Sigmoid colon (tissue), 7 donors: Measurements from ENCODE around the gene COMMD6. TPM values are rescaled to one million over a fixed set of nuclear protein-coding genes. Genes with fewer than 3 reads are reported as not detected.
A peak's percentile ranks its signal among the peaks of the same experiment; 100 is the strongest.

Experiments
- DNase-seq: peaks from one replicate; pipeline ENCODE4 v3.0.0-alpha.2; 2019
- H3K27ac ChIP-seq, 4 donors: fragments of 200-600 bp; sonication (generic); one replicate each; pipeline ENCODE4 v1.5.1; 2016 to 2019; ENCODE audit warnings: mild to moderate bottlenecking in 1 of 4
- H3K27me3 ChIP-seq, 3 donors: fragments of 200-600 bp; sonication (generic); one replicate each; pipeline ENCODE4 v1.5.1; 2019; ENCODE audit warnings: mild to moderate bottlenecking in 1 of 3
- H3K36me3 ChIP-seq, 4 donors: fragments of 200-600 bp; sonication (generic); one replicate each; pipeline ENCODE4 v1.5.1; 2016 to 2019
- H3K4me1 ChIP-seq, 4 donors: fragments of 200-600 bp; sonication (generic); one replicate each; pipeline ENCODE4 v1.5.1; 2017 to 2019
- H3K4me3 ChIP-seq, 4 donors: fragments of 200-600 bp; sonication (generic); one replicate each; pipeline ENCODE4 v1.5.1; 2017 to 2019; ENCODE audit warnings: mild to moderate bottlenecking in 2 of 4, moderate library complexity in 1 of 4
- H3K9me3 ChIP-seq, 4 donors: fragments of 200-600 bp in 3 of 4; sonication (generic) in 3 of 4; one replicate each; pipeline versions ENCODE4 v1.5.1 to v1.6.1; 2013 to 2019
- EP300 ChIP-seq, 4 donors: sonication (generic); formaldehyde crosslinking; IDR thresholded peaks; one replicate each; pipeline ENCODE4 v1.6.1; 2017; ENCODE audit warnings: antibody characterized with exemption in 4 of 4
- POLR2A ChIP-seq, 2 donors: fragments of 450-650 bp; IDR thresholded peaks; one replicate each; pipeline ENCODE4 v1.6.1; 2016; ENCODE audit warnings: antibody characterized with exemption in 2 of 2, mild to moderate bottlenecking in 2 of 2, moderate library complexity in 2 of 2
- POLR2AphosphoS5 ChIP-seq, 4 donors: sonication (generic); formaldehyde crosslinking; IDR thresholded peaks; one replicate each; pipeline ENCODE4 v1.6.1; 2017; ENCODE audit warnings: antibody characterized with exemption in 4 of 4
- WGBS, 2 donors: extraction: QIAGEN DNeasy Blood & Tissue Kit; methylation state at CpG; one replicate each; pipeline ENCODE4 v1.1.7; 2013; 5-methylcytosine and 5-hydroxymethylcytosine counted together
- intact Hi-C: fragments of 100-400 bp; cut with DNase I; formaldehyde crosslinking; loops from one replicate; pipeline ENCODE4 v1.15.1; 2023
- polyA plus RNA-seq, 3 donors: library from polyadenylated mRNA; stranded (reverse); fragments of 200-250 nt; gene quantifications; one replicate each; pipeline ENCODE4 v1.2.3, GENCODE V29; 2013
- total RNA-seq, 4 donors: library from RNA; depleted of rRNA; stranded (reverse); fragments of >200 nt; gene quantifications; one replicate each; pipeline ENCODE4 v1.1.0, GENCODE V29; 2016
- TF ChIP-seq, protein P1 (sequence below), 4 experiments: fragments of 450-650 bp in 3 of 4; fragments of 200-600 bp in 1 of 4; IDR thresholded peaks; one replicate each; pipeline ENCODE4 v1.5.1; 2016 to 2019; ENCODE audit warnings: antibody characterized with exemption in 4 of 4, mild to moderate bottlenecking in 3 of 4, moderate library complexity in 2 of 4
- donor health status: healthy with polysubstance abuse.
- donor health status: Bipolar disorder and iron deficiency.
- donor health status: healthy.

Gene COMMD6
- total and polyA plus RNA-seq, 7 donors = 138 to 447 (median 190) TPM

DNA sequence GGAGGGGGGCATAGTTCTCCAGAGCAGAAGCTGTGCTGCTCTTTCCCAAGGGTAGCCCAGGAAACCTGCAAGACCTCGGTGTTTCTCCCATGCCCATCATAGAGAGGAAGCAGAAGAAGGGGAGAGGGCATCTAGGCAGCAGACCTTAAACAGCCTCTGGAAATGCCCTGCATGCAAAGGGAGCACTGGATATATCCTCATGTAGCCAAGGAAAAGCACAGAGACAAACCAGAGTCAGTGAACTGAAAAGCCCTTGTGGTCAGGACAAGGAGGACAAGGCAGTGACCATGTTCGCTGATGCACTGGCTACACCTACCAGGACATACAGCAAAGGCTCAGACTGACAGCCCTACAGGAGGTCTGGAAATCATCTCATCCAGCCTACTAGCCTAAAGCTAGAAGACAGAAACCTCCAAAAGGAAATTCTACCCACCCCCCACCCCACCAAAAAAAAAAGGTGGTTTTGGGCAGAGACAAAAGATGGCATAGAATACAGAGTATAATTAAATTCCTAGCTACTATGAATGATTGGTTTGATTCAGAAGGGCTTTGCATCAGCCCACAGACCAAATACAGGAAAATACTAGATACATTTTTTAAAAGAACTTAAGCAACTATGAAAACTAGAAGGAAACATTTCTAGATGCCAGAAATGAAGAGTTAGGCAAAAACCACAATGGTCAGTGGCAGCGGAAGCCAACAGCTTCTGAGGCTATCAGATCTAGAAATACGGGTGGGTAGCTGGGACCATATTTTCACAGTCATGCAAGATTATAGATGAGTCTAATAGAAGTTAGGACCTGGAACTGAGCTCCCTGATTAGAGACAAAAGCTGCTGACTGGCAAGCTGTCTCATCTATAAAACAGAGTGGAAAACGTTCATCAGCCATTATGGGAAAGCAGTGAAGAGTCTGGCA is 51.2 kb downstream of the COMMD6 start:
- no peaks in the 10 kb centered on the region for H3K9me3 ChIP-seq
- no peak overlapping the region for H3K4me3 ChIP-seq
- H3K27me3 ChIP-seq = no peaks in the 10 kb centered on the region
- intact Hi-C loops = no loop called here
- no peaks in the 10 kb centered on the region for H3K36me3 ChIP-seq
- DNase-seq = no peak
- WGBS, 2 donors = 61 to 65% methylated on average over 5 of the region's 5 CpGs
- H3K27ac ChIP-seq = no peak overlapping the region
- H3K4me1 ChIP-seq = peaks cover 0 to 8% (median 4%) of the 10 kb centered on the region in 4 donors
- TF ChIP-seq, protein P1, sequence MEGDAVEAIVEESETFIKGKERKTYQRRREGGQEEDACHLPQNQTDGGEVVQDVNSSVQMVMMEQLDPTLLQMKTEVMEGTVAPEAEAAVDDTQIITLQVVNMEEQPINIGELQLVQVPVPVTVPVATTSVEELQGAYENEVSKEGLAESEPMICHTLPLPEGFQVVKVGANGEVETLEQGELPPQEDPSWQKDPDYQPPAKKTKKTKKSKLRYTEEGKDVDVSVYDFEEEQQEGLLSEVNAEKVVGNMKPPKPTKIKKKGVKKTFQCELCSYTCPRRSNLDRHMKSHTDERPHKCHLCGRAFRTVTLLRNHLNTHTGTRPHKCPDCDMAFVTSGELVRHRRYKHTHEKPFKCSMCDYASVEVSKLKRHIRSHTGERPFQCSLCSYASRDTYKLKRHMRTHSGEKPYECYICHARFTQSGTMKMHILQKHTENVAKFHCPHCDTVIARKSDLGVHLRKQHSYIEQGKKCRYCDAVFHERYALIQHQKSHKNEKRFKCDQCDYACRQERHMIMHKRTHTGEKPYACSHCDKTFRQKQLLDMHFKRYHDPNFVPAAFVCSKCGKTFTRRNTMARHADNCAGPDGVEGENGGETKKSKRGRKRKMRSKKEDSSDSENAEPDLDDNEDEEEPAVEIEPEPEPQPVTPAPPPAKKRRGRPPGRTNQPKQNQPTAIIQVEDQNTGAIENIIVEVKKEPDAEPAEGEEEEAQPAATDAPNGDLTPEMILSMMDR (IDR thresholded peaks at IDR 0.05) = no peak
- no peak for TF ChIP-seq POLR2A (IDR thresholded peaks at IDR 0.05)
- TF ChIP-seq POLR2AphosphoS5 (IDR thresholded peaks at IDR 0.05) = no peak
- TF ChIP-seq EP300 (IDR thresholded peaks at IDR 0.05) = no peak

DNA sequence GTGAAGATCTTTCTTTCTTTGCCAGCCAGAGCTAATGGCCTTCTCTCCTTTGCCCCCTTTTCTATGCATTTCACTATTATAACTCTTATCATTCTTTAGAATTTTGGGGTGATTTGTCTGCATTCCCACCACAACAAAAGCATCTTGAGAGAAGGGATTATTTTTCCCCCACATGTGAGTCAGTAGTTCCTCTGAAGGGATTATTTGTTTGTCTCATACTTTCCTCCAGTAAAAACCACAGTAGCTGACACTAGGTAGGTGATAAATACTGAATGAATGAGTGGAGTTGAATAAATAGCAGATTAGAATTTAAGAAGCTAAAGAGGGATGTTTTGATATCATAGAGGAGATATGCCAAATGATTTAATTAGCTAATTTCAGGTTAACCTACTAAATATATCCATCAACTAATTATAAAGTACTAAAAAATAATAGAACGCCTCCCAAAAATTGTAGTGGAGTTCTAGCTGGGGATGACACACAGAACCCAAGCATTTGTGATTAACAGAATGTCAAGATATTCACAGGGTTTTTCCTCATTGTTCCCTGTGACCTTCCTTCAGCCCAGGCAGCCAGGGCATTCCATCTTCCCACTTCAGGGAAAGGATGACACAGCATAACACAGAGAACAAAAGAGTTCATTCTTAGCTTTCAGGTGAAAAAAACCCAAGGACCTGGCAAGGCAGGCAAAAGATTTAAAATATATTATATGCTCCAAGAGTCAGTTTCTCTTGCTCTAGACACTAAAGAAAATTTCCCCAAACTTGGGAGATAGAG is 52.2 kb downstream of the COMMD6 start:
- intact Hi-C loops = no loop called here
- Histone ChIP-seq H3K4me1 (peaks cover 0 to 15% (median 9%) of the 10 kb centered on the region in 4 donors), H3K27ac (no peak overlapping the region), H3K4me3 (no peak overlapping the region), H3K9me3 (no peaks in the 10 kb centered on the region), H3K36me3 (no peaks in the 10 kb centered on the region), H3K27me3 (no peaks in the 10 kb centered on the region)
- TF ChIP-seq POLR2AphosphoS5 (IDR thresholded peaks at IDR 0.05) (no peak), EP300 (IDR thresholded peaks at IDR 0.05) (no peak), POLR2A (IDR thresholded peaks at IDR 0.05) (no peak)
- TF ChIP-seq, protein P1 (IDR thresholded peaks at IDR 0.05) = no peak
- WGBS, 2 donors = 90 to 96% methylated on average over 1 of the region's 1 CpG
- DNase-seq = no peak

DNA sequence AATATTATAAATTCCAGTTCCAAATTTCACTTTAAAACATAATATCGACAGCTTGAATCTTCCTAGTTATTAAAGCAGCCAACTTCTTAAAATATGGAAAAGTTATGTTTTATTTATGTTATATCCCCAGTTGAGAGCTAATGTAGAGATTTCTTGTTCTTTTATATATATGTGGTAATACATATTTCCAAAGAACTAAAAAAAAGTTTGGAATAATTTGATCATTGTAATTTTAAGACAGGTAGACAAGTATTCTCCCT is 54.9 kb downstream of the COMMD6 start:
- 0 to 2% methylated on average over 1 of the region's 1 CpG for WGBS, 2 donors
- H3K9me3 ChIP-seq = no peaks in the 10 kb centered on the region
- H3K4me1 ChIP-seq = peaks cover 0 to 16% (median 13%) of the 10 kb centered on the region in 4 donors
- H3K27me3 ChIP-seq = no peaks in the 10 kb centered on the region
- no peaks in the 10 kb centered on the region for H3K36me3 ChIP-seq
- intact Hi-C loops = loop anchor here (1.0 to 2.0 kb wide), 2 partner anchors 67 to 110 kb away; partner anchors contain the start of gene UCHL3
- H3K4me3 ChIP-seq = peak overlapping the region; percentile 64 to 94 (median 84)
- DNase-seq = no peak
- TF ChIP-seq POLR2AphosphoS5 (IDR thresholded peaks at IDR 0.05) (no peak), EP300 (IDR thresholded peaks at IDR 0.05) (no peak), POLR2A (IDR thresholded peaks at IDR 0.05) (no peak)
- TF ChIP-seq, protein P1 (IDR thresholded peaks at IDR 0.05) = no peak
- H3K27ac ChIP-seq = peak overlapping the region; percentile 76 to 84 (median 81)

DNA sequence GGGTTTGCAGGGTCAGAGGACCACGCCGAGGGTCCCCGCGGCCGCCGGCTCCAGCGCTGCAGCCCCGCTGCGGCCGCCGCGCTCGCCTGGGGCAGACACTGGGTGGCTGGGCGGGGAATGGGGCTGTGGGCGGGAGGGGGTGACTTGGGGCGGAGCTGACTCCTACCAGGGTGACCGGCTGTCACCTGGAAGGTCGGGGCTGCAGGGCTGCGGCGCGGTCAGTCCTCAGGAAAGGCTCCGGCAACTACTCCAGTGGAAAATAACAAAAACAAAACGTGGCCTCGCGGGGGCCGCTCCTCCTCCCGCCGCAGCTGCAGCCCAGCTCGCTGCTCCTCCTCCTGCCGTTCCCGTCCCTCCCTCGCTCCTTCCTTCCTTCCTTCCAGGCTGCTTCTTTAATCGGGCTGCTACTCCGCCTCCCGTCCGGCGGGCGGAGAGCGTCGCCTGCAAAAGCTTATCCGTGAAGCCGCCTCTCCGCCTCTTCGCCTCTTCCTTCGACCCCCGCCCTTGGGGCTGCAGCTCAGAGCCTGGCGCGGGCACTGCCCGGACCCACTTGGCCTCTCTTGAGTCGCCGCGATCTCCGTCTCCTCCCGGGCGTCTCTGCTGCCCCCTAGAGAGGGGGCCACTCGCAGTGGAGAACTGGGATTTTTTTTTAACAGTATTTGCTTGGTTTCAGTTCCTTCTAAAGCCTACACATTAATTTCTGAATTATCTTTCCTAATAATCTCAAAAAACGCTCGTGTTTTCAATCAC is 55.4 kb downstream of the COMMD6 start, which contains the start of gene TBC1D4:
TSS of gene TBC1D4 (minus strand) at position 100 of the 750 bp plus-strand sequence. CDS start 402 bp downstream, outside the sequence.
- DNase-seq = peak; percentile 89
- peaks cover 0 to 16% (median 13%) of the 10 kb centered on the region in 4 donors for H3K4me1 ChIP-seq
- H3K27me3 ChIP-seq = no peaks in the 10 kb centered on the region
- intact Hi-C loops = loop anchor here (1.0 to 2.0 kb wide), 2 partner anchors 67 to 109 kb away; partner anchors contain the start of gene UCHL3
- peak within 1 kb of the TSS; percentile 76 to 84 (median 81) for H3K27ac ChIP-seq
- TF ChIP-seq POLR2A (IDR thresholded peaks at IDR 0.05) (no peak), POLR2AphosphoS5 (IDR thresholded peaks at IDR 0.05) (peak in 3 of 4 donors; percentile 25 to 51 (median 42))
- TF ChIP-seq, protein P1 (IDR thresholded peaks at IDR 0.05) = peak; percentile 53 to 71 (median 66)
- WGBS, 2 donors = 0 to 1% methylated on average over 58 of the region's 58 CpGs
- H3K36me3 ChIP-seq = no peaks in the 10 kb centered on the region
- no peaks in the 10 kb centered on the region for H3K9me3 ChIP-seq
- peak within 1 kb of the TSS; percentile 64 to 94 (median 84) for H3K4me3 ChIP-seq
